CD4-positive, alpha-beta T cell treated with Interleukin-4 for 1 hour (primary cell): ENCODE measurements around the gene PHACTR1.
"Not testable (repeated sequence)": the region's sequence is repeated elsewhere in the genome, so short reads cannot be mapped to it uniquely, and the experiment has no call there.

Experiments used
- DNase-seq, 2 donors: peaks; one replicate each; pipeline ENCODE4 v3.0.0-alpha.2; 2020 to 2022

Gene PHACTR1

DNA sequence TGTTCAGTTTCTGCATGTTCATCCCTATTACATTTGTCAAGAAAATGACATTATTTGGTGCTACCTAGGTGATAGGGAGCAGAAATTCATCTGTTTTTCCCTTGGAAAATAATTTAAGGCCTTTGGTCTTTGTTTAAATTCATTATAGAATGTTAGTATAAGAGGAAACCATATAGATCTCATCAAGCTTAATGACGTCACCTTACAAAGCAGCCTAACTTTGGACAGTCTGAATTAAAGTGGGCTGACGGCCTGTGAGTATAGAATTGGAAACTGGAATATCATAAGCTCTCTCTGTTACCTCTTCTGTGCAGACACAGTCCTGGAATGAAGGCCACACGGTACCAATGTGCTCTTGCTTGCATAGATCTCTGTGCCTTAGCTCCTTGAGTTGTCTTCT is 503.7 kb downstream of the PHACTR1 start:
- DNase-seq = no peak

GRCh38 chr6:13222048-13222447 is 505.5 kb downstream of the PHACTR1 start:
- DNase-seq = no peak

DNA sequence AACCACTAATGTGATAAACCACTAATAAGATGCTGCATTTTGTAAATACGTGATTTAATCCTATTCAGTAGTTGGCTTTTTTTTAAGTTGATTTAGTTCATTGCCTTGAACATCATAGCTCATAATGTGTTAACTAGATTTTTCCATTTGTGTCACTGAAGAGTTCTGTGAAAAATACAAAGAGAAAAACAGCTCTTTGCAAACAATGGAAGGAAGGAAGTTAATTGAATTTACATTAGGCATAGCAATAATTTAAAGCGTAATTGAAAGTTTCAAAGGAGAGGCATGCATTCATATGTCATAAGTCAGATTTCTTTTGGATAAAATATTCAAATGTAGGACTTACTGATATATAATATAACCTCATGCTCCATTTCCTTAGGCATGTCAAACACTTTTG is 509.5 kb downstream of the PHACTR1 start:
- no peak for DNase-seq

- no peak for DNase-seq
These were observed 512.0 kb downstream of the PHACTR1 start for GRCh38 chr6:13228264-13229204.

DNA sequence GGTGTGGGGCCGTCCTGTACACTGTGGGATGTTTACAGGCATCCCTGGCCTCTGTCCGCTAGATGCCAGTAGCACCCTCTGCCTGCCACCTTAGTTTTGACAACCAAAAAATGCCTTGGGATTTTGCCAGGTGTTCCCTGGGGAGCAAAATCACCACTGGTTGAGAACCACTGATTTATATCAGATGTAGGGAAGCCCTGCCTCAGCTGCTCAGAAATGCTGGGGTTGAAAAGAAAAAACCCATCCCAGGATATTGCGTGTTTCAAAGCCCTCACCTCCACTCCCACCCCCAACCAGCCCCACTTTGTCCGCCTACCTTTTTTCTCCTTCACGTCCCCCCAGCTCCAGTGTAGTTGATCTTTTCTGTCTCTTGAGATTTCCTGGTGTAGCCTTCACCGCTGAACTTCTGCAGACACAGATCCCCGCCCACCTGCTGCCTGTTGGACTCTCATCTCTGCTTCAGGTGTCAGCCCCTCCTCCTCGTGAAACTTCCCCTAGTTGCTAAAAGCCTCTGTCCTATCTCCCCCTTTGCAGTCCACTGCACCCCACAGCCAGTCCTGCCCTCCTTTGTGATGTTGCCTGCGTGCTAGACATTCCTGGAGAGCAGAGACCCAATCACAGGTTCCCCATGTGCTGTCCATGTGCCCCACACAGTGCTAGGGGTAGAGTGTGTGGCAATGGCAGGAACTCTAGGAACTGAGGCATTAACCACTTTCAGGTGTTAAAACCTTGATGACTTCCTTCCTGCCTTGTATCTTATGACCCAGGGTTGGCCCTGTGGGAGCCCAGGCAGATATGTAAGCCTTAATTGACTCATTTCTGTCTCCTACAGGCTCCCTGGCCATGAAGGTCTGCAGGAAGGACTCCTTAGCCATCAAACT is 512.9 kb downstream of the PHACTR1 start:
- DNase-seq = peak; percentile 14 to 17

DNA sequence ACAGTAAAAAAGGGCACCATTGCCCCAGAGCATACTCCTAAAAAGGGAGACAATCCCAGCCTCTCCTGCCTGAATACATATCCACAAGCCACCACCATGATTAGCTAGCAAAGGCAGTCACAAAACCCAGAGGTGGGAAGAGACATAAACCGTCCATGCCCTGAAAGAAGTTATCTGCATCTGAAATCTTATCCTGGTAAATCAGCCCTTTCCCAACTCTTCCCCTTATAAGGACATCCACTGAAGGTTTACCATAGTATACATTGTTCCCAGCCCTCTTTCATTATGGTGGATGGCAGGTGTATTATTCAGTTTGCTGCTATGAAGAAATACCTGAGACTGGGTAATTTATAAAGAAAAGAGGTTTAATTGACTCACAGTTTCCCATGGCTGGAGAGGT is 516.5 kb downstream of the PHACTR1 start:
- DNase-seq = no peak

DNA sequence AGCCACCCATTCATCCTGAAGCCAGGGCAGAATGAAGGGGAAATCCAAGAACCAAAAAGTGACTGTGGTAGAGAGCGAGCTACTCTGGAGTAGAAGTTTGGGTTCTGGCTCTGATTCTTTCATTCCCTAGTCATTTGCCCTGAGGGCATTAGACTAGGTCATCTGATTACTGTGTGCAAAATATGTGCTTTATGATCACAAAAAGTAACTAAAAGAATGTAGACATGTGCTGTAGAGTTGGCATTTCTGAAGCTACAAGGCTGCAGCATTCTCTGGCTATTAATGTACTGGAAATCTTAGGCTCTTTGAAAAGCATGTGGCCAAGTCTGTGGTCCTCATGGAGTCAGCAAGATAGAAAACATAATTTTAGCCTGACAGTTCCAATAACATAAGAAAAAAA is 517.6 kb downstream of the PHACTR1 start:
- DNase-seq = no peak

- DNase-seq = no peak
These were observed 518.8 kb downstream of the PHACTR1 start for GRCh38 chr6:13235339-13235738.

DNA sequence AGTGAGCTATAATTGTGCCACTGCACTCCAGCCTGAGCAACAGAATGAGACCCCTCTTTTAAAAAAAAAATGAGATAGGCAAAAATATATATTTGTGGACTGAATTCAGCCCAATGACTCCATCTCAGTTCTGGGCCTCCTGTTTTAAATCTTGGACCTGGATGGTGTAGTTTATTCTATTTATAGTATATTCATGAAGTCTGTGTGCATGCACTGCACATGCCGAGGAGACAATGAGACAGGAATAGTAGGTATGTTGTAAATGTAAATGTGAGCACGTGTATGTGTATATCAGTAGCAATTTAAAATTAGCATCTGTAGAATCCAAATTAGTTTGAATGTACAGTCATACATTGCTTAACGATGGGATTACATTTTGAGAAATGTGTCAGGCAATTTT is 520.8 kb downstream of the PHACTR1 start:
- DNase-seq = no peak

DNA sequence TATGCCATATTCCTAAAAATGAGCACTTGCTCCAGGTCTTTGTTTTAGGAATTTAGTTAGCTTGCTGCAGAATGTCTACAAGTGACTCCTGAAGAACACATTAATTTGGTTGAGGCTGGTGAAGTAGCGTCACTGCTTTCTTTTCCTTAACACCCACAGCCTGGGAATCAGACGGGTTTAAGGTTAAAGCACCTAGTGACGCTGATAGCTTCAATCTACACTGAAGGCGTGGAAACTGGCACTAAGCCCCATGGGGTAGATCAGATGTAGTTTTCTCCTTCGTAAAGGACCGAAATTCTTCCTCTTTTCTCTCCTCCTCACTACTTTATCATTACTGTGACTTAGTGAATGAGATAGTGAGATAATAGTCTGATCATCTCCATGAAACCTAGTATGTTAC is 521.5 kb downstream of the PHACTR1 start:
- no peak for DNase-seq

DNA sequence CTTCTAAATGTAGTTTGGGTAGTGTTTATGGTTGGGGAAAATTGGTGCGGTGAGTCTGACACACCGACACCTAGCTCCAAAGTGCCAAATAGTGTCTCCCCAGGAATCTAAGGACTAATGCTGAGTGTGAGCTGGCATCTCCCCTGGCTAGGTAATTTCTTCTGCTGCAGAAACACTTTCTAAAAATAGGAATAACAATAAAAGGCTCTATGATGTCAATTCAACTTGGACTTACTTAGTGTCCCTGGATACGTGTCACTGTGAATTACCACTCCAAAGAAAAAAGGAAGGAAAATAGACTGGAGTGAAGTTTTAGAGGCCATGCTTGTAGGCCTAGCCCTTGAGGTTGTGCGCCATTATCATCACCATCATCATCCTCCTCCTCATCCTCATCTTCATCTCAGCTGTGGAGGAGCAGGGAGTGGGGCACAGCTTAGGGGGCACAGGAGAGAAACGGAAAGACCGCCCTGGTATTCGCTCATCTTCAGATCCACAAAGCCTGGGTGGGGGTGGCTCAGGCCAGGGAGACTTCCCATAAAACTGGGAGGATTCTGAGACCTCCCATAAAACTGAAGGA is 522.2 kb downstream of the PHACTR1 start:
- DNase-seq = no peak

- no peak for DNase-seq
These were observed 523.2 kb downstream of the PHACTR1 start for GRCh38 chr6:13239530-13240455.

- no peak for DNase-seq
These were observed 524.8 kb downstream of the PHACTR1 start for GRCh38 chr6:13241364-13241763.

- DNase-seq = no peak
These were observed 525.6 kb downstream of the PHACTR1 start for GRCh38 chr6:13242178-13242577.

DNA sequence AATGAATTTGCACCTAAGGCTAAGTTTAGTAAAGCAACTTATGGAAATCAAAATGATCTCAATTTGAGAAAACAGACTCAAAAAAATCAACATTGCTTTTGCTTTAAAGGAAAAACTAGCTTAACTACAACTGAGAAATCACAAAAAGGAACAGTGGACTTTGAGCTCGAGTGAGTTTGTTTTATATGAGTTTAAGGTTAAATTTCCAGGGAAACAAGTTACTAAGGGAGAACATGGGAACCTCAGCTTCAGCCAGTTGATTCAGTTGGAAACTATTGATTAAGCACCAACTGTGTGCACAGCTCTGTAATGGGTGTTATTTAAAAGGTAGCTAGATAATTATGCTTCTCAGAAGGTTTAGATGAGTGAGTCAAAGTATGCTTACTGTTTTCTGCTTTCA is 526.0 kb downstream of the PHACTR1 start:
- no peak for DNase-seq

GRCh38 chr6:13243033-13243432 is 526.5 kb downstream of the PHACTR1 start:
- no peak for DNase-seq

DNA sequence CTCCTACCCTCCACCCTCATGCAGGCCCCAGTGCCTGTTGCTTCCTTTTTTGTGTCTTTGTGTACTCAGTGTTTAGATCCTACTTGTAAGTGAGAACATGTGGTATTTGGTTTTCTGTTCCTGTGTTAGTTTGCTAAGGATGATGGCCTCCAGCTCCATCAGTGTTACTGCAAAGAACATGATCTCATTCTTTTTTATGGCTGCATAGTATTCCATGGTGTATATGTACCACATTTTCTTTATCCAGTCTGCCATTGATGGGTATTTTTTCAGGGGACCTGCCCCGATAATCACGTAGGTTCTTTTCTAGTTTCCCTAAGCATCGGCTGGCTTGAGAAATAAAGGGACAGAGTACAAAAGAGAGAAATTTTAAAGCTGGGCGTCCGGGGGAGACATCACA is 527.2 kb downstream of the PHACTR1 start:
- DNase-seq = not testable (repeated sequence)

DNA sequence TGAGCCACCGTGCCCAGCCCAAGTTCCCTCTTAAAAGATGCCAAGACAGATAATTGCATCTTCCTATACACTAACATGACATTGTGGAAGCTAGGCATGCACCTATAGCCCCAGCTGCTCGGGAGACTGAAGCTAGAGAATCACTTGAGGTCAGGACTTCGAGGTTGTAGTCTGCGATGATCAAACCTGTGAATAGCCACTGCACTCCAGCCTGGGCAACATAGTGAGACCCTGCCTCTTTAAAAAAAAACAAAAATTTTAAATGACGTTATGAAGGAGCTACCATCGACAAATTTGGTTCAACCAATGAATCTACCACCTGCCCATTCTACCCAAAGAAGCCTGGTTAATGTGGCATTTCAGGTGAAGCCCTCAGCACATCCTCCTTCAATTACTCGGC is 531.1 kb downstream of the PHACTR1 start:
- no peak for DNase-seq

- DNase-seq = no peak
These were observed 531.5 kb downstream of the PHACTR1 start for GRCh38 chr6:13248053-13248452.

DNA sequence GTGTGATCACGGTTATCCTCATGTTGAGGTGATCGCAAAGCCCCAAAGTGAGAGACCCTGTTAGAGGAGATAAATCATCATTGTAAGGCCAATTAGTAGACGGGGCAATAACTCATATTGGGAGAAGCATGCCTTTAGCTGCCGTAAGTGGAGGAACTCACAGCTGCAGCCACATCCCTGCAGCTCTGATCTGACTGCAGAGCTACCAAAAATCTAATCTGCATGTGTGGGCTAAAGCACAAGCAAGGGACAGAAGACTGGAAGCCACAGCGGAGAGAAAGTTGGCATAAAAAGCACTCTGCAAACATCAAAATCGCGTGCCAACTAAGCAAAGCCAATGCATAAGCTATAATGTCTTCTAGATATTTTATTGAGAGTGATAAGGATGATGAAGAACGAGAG is 532.0 kb downstream of the PHACTR1 start:
- DNase-seq = no peak

- no peak for DNase-seq
These were observed 532.4 kb downstream of the PHACTR1 start for GRCh38 chr6:13248994-13249393.

- no peak for DNase-seq
These were observed 533.2 kb downstream of the PHACTR1 start for GRCh38 chr6:13249817-13250216.
